ENCODE measurements around the gene TNRC6B.
A peak's percentile ranks its signal among the peaks of the same experiment; 100 is the strongest.
"Not testable (repeated sequence)": the region's sequence is repeated elsewhere in the genome, so short reads cannot be mapped to it uniquely, and the experiment has no call there.

The TNRC6B gene, protein sequence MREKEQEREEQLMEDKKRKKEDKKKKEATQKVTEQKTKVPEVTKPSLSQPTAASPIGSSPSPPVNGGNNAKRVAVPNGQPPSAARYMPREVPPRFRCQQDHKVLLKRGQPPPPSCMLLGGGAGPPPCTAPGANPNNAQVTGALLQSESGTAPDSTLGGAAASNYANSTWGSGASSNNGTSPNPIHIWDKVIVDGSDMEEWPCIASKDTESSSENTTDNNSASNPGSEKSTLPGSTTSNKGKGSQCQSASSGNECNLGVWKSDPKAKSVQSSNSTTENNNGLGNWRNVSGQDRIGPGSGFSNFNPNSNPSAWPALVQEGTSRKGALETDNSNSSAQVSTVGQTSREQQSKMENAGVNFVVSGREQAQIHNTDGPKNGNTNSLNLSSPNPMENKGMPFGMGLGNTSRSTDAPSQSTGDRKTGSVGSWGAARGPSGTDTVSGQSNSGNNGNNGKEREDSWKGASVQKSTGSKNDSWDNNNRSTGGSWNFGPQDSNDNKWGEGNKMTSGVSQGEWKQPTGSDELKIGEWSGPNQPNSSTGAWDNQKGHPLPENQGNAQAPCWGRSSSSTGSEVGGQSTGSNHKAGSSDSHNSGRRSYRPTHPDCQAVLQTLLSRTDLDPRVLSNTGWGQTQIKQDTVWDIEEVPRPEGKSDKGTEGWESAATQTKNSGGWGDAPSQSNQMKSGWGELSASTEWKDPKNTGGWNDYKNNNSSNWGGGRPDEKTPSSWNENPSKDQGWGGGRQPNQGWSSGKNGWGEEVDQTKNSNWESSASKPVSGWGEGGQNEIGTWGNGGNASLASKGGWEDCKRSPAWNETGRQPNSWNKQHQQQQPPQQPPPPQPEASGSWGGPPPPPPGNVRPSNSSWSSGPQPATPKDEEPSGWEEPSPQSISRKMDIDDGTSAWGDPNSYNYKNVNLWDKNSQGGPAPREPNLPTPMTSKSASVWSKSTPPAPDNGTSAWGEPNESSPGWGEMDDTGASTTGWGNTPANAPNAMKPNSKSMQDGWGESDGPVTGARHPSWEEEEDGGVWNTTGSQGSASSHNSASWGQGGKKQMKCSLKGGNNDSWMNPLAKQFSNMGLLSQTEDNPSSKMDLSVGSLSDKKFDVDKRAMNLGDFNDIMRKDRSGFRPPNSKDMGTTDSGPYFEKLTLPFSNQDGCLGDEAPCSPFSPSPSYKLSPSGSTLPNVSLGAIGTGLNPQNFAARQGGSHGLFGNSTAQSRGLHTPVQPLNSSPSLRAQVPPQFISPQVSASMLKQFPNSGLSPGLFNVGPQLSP (N-terminal part only)
- long read RNA-seq, donor 1, partial matches to known transcripts: 7 of 7 reads
- long read RNA-seq, donor 1, other reads (novel, unspliced or antisense): 0 of 7 reads
- long read RNA-seq, donor 2: 0 reads
- long read RNA-seq, donor 3: 0 reads
- long read RNA-seq, donor 4, partial matches to known transcripts: 0 of 4 reads
- long read RNA-seq, donor 4, other reads (novel, unspliced or antisense): 0 of 4 reads
- long read RNA-seq, donor 5: 0 reads
- long read RNA-seq, donor 6, partial matches to known transcripts: 15 of 15 reads
- long read RNA-seq, donor 6, other reads (novel, unspliced or antisense): 0 of 15 reads
- long read RNA-seq, donor 7, partial matches to known transcripts: 20 of 21 reads
- long read RNA-seq, donor 7, other reads (novel, unspliced or antisense): 0 of 21 reads
- long read RNA-seq, donor 8, partial matches to known transcripts: 0 of 1 reads
- long read RNA-seq, donor 8, other reads (novel, unspliced or antisense): 0 of 1 reads

DNA sequence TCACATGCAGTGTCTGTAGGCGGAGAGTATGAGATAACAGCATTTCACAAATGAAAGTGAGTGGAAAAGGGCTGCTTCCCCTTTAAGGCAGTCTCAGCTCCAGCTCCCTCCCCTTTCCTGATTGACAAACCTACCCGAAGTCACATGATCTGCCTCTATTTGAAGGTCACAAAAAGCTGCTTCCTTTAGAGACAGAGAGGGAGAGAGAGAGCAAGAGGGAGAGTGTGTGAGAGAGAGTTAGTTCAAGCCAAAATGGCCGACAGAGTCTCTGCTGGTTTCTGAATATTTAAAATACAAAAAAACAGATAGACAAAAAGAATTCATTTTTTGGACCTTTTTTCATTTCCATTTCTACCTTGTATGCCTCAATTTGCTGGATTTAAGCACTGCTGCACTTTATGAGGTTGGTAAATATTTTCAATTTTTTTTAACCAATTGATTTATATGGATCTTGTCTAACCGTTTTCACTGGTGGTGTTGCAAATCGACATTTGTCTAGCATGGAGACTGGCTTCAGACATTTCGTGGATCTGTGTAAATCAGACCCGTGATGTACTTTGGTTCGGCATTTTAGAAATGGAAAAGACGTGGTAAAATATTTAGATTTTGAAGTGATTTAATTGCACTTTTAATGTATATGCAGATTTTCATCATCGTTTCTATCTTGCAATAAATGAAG is at the start of gene TNRC6B:
TSS of gene TNRC6B (plus strand) at position 188 of the 679 bp plus-strand sequence. CDS start at position 399, 211 bp downstream.
- DNase-seq: peak; percentile 64

DNA sequence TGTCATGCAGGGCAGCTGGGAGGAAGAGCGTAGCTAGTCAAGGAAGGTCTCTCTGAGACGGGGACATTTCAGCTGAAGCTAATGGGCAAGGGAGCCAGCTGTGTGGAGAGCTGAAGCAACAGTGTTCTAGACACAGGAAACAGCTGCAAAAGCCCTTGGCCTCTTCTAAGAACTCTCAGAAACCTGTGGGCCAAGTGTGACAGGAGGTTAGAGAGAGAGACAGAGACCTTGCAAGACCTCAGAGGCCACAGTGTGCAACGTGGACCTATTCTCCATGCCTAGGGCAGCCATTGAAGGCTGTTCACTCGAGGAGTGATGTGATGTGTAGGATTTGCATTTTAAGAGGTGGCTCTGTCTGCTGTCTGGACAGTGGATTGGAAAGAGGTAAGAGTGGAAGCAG is 48.7 kb upstream of the TNRC6B start:
- DNase-seq: no peak

DNA sequence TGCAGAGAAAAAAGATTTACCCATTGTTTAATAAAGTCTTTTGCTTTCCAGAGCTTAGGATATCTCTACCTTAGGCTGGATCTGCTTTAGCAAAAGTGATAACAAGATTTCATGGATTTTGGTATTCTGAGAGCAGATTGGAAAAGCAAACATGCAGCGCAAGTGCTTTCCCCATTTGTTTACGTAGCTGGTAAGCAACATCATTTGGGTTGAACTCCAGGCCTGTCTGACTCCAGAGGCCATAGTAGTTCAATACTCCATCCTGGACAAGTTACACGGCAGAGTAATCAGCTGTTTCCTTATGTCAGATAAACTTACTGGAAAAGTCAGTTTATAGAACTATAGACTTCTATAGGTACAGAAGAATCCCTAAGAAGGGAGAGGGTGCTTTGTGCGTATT is 40.6 kb upstream of the TNRC6B start:
- DNase-seq: no peak

DNA sequence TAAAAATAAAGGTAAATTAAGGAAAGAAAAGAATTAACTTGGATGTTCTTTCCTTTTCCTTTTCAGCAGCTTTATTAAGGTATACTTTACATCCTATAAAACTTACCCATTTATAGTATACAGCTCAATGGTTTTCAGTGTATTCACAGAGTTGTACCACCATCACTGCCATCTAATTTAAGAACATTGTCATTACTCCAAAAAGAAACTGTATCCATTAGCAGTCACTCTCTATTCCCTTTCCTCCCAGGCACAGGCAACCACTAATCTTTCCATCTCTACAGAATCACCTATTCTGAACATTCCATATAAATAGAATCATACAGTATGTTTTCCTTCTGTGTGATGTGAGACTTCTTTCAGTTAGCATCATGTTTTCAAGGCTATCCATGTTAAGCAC is 38.9 kb upstream of the TNRC6B start:
- DNase-seq: no peak

DNA sequence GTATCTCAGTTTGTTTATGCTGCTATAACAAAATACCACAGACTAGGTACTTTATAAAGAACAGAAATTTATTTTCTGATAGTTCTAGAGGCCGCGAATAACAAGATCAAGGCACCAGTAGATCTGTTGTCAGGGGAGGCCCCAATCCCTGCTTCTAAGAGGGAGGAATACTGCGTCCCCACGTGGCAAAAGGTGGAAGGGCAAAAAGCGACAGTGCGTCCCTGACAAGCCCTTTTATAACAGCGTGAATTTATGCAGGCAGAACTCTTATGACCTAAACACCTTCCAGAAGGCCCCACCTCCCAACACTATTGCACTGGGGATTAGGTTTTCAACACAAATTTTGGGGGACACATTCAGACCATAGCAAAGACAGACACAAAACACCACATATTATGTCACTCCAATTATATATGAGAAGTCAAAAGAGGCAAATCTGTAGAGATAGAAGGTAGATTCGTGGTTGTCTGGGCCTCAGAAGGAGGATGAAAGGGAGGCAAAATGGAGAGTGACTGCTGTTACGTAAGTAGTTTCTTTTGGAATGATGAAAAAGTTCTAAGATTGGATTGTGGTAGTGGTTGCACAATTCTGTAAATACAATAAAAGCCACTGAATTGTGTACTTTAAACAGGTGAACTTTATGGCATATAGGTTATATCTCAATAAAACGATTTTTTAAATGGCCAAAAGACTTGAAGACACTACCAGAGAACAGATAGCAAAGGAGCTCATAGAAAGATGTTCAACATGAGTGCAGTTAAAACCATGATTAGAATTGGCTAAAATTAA is 30.1 kb upstream of the TNRC6B start:
- no peak for DNase-seq

DNA sequence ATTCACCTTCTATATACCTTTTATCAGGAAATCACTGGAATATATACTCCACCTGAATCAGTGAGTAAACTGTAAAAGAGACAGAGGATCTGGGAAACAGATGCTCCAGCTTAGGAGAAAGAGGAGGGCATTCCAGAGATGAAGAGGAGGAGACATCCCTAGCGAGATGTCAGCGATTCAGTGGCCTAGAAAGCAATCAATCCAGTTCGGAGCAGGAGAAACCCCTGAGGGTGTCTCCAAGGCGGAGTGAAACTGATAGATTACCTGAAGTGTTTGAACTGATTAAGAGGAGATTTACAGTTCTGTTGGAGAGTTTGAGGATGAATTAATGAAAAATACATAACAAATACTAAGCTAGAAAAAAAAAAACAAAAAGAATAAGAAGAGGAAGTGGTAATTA is 24.5 kb upstream of the TNRC6B start:
- no peak for DNase-seq

DNA sequence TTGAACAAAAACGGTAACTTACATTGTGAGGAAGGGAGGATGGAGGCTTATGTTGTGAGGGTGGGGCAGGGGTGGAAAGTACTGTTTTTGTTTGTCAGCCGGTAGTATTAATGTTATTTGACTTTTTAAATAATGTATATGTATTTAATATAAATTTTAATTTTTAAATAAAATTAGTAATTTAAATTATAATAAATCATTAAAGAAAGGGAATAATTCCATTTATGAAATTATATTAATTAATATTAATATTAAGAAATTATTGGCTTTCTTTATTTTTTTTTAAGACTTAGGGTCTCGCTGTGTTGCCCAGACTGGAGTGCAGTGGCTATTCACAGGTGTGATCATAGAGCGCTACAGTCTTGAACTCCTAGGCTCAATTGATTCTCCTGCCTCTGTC is 24.0 kb upstream of the TNRC6B start:
- DNase-seq: no peak

DNA sequence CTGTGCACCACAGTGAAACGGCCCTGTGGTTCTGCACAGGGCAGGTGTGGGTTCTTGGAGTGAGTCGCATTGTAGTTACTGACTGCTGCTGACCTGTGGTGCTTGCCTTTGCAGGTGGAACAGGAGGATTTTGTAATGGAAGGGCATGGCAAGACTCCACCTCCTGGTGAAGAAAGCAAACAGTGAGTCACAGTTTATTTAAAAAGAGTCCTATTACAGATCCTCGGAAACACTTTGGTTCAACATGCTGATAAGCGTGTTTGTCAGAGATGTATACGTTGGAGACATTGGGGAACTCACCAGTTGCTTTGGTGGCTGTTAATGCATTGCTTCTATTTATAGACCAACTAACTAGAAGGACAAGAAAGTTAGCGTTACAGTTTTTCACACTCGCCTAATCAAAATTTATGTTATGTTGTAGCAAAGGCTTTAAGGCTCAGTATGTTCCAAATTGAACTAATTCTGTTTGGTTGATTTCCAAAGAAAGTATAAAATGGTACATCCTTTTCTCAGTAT is 21.7 kb upstream of the TNRC6B start:
- DNase-seq: no peak

DNA sequence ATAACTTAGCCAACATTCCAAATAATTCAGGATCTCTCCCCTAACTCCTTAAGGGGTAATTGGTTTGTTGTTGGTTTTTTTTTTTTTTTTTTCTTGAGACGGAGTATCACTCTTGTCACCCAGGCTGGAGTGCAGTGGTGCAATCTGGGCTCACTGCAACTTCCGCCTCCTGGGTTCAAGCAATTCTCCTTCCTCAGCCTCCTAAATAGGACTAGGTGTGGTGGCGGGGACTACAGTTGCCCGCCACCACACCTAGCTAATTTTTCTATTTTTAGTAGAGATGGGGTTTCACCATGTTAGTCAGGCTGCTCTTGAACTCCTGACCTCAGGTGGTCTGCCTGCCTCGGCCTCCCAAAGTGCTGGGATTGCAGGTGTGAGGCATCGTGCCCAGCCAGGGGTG is 21.0 kb upstream of the TNRC6B start:
- DNase-seq: not testable (repeated sequence)

DNA sequence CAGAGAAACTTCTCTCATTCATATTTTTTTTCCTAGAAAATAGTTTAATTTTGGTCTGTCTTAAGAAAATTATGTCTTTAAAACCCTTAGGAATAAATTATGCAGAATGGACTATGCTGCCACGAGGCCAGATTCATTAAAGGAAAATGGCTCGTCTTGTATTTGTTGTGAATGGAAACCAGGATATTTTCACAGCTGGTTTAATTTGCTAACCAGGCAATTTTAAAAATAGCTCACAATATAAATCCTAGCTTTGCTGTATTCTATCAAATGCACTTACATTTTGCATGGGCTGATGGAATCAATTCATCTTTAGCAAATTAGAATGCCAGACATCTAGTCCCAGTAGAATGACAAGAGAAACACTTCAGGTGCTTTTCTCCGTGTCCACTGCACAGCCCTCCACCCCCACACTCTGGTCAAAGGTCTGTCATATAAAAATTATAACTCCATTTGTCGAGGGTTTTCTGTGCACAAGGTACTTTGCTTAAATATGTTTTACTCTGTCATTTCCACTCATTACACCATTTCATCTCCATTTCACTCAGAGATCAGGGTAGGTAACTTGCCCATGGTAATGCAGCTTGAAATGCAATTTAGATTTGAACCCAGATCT is 20.3 kb upstream of the TNRC6B start:
- no peak for DNase-seq

DNA sequence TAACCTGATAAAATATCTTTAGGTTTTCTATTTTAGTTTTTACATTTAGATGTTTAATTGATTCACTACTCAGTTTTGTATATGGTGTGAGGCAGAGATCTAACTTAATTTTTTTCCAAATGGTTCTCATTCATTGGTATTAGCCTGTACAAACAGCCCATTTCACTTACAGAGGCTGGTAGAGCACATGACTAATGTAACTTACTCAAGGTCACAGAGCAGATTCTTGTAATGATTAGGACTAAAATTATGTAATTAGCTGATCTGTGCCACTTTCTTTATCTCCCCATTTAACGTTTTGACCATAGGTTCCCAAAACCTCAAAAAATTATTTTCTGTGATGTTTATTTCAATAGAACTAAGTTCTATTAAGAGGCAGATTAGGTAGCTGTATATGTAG is 16.5 kb upstream of the TNRC6B start:
- no peak for DNase-seq

DNA sequence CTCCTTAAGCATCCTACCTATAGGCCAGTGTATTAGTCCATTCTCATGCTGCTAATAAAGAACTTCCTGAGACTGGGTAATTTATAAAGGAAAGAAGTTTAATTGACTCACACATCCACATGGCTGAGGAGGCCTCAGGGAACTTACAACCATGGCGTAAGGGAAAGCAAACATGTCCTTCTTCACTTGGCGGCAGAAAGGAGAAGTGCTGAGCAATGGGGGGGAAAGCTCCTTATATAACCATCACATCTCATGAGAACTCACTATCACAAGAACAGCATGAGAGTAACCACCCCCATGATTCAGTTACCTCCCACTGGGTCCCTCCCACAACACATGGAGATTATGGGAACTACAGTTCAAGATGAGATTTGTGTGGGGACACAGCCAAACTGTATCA is 12.2 kb upstream of the TNRC6B start:
- DNase-seq: not testable (repeated sequence)

DNA sequence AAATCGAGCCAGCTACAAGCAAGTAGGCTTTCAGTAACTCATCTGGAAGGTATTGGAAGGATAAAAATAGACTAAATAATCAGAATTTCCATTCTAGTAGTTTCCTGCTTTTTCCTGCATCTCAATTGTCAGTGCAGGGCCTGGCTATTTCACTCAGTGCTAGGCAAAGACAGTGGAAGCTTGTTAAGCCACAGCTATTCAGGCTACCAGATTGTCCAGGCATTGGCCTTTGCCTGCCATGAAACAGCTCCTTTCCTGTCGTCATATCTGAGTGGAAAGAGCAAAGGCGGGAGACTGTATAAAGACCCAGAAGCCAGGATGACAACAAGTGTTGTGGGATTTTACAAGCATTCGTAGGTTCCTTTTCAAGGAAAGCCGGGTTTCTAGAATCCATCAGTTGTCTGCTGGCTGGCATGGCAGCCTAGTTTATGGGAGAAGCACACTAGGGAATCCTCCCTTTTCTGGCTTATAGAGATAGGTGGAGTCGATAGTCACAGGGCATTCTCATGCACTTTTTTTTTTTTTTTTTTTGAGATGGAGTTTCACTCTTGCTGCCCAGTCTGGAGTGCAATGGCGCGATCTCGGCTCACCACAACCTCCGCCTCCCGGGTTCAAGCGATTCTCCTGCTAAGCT is 2.0 kb upstream of the TNRC6B start:
- DNase-seq: no peak

DNA sequence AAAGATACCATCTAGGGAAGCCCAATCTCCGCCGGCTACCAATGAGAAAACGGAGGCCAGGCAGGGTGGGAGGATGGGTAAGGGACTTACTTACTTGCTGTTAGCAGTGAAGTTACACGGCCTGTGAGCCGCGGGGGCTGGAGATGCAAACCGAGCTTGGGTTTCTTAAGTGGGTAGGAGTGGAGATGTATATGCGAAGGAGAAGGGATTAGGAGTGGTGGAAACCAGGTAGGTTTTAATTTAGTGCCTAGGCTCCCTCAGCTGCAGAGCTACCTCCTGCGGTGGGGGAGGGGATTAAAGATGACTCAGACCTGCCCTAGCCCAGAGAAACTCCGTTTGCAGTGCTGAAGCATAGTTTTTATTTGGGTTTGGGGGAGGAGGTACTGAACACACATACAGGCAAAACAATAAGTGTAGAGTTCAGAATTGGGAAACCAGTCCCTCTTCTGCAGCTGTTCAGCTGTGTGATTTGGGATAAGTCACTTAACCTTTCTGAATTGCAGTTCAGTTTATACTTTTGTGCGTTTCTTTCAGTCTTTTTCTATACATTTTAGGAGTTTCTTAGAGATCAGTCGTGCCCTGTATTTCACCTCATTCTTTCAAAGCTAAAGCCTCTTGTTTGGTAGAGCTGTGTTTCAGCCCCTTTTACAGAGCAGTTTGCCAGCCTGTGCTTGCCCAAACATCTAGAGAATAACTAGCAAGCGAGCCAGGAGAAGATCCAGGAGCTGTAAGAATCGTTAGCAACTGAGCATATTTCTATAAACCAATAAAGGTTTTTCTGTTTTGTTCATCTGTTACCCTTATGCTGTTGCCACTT is 596 bp upstream of the TNRC6B start:
- DNase-seq: no peak

DNA sequence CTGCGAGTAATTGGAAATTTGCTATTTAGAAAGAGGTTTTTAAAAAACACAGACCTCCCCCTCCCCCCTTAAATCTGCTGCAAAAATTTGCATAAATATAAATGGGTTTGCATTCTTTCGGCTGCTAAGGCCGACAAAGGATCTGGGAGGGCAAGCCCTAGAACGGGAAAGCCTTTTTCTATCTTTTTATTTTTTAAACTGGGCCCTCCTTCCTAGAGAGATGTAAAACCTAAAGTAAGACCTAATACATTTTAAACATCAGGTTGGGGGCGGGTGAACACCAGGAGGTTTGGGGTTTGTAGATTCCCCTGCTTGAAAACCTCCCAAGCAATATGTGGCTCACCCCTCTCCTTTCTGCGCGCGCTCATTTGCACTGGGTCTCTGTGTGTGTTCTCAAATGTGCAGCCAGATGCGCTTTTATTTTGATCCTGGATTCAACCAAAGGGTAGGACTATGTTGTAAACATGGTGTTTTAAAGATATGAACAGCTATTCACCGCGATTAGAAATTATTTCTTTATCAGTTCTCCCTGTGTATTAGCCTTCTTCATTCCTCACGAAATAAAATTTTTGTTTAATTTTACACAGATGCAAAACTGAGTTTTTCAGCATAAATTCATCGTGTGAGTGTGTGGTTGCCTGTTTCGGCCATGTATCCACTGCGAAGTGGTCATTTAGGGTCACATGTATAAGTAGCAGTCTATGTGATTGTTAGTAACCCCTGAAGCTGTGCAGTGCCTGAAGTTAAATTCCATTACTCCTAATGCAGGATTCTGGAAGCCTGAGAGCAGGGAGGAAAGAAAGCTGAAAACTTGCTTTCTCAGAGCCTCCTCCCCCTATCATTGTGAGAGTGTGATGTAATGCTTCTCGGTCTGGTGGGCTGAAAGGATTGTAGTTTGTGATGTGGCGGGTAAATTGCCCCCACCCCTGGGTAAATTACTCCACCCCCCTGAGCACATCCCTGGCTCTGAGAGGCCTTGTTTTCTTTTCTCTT is 988 bp downstream of the TNRC6B start:
- DNase-seq: peak; percentile 71

DNA sequence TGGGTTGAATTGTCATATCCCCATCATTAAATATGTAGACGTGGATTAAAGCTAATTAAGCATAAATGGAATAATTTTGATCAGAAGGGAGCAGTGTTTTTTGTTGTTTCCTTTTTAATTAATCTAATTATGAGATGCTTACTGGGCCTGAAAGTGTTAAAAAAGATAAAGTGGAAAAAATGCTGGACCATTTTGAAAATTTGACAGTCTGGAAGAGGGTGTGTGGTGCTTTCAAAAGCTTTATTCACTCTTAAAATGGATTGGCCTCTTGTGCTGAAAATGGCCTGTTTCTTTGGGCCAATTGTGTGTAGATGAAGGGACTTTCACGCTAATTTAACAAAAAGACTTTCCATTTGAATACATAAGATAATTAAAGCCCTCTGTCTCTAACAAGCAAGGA is 1.8 kb downstream of the TNRC6B start:
- no peak for DNase-seq

DNA sequence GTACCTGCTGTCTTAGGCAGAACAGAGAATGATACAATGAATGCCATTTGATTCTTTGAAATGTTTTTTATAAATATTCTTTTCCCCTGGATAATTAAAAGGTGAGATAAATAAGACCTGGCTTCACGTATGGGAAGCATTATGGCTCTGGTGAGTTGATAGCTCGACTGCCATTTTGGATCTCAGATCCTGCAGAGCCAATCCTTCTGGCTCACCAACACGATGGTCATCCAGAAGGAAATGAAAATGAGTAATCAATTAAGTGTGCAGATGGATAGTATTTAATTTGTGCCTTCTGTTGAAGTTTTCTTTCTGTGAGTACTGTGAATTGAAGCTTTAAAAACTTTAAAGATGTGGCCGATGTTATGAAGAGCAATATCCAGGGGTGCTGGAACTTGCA is 2.7 kb downstream of the TNRC6B start:
- DNase-seq: no peak

Measured in right kidney (tissue), 9 donors.